Measurements from ENCODE around the gene EIF4G3. TPM values are rescaled to one million over a fixed set of nuclear protein-coding genes. Genes with fewer than 3 reads are reported as not detected.

EIF4G3 gene
- total RNA-seq, 1 experiment from 2014 or later = 72.0 TPM

- Histone ChIP-seq H2BK20ac (ENCODE audit: low read depth, low read length, poor library complexity, severe bottlenecking) (no peak overlapping the region), H3K23me2 (ENCODE audit: insufficient read length, low read depth, low read length, poor library complexity, severe bottlenecking) (no peaks in the 10 kb centered on the region), H3K9me3 (ENCODE audit: control insufficient read depth, low read depth, low read length) (no peaks in the 10 kb centered on the region), H3K79me1 (ENCODE audit: insufficient read depth, low read depth, low read length, poor library complexity, severe bottlenecking) (no peaks in the 10 kb centered on the region), H4K20me1 (ENCODE audit: control insufficient read depth, insufficient read depth, insufficient read length) (no peaks in the 10 kb centered on the region), H2BK5ac (ENCODE audit: insufficient read length, low read length) (no peak overlapping the region), H3K4me1 (ENCODE audit: insufficient read depth, low read length) (no peaks in the 10 kb centered on the region), H3K23ac (ENCODE audit: insufficient read length, low read depth, low read length) (no peak overlapping the region), H4K8ac (replicated peaks; ENCODE audit: insufficient read length, low read depth, low read length) (no peak overlapping the region), H2AFZ (ENCODE audit: low read length) (no peak overlapping the region), H2AK5ac (ENCODE audit: insufficient read length, low read length) (no peak overlapping the region), H2BK15ac (ENCODE audit: low read depth, low read length) (no peak overlapping the region), H3T11ph (ENCODE audit: low read length) (no peak overlapping the region), H3K79me2 (ENCODE audit: insufficient read depth, low read length) (no peaks in the 10 kb centered on the region), H4K5ac (ENCODE audit: insufficient read length, low read depth, low read length) (no peak overlapping the region), H3K4me2 (ENCODE audit: insufficient read depth, insufficient read length, low read length) (no peak overlapping the region), H2BK12ac (ENCODE audit: insufficient read length, low read depth, low read length) (no peak overlapping the region), H3K14ac (ENCODE audit: insufficient read depth, low read length) (no peak overlapping the region), H3K27ac (ENCODE audit: insufficient read length, low read depth, low read length) (no peak overlapping the region), H4K91ac (ENCODE audit: insufficient read length, low read depth, low read length) (no peak overlapping the region), H3K9ac (ENCODE audit: extremely low read depth, insufficient read length, low read length) (no peak overlapping the region), H2BK120ac (ENCODE audit: low read depth, low read length, poor library complexity, severe bottlenecking) (no peak overlapping the region), H3K27me3 (ENCODE audit: insufficient read depth, low read length) (no peaks in the 10 kb centered on the region), H3K4ac (ENCODE audit: low read depth, low read length) (no peak overlapping the region), H3K56ac (ENCODE audit: insufficient read length, low read depth, low read length) (no peak overlapping the region), H3K18ac (ENCODE audit: insufficient read length, low read depth, low read length) (no peak overlapping the region)
- Mint-ChIP-seq H3K9me3 (no peaks in the 10 kb centered on the region), H3K4me1 (no peaks in the 10 kb centered on the region), H3K27me3 (ENCODE audit: low read depth) (no peaks in the 10 kb centered on the region), H3K27ac (no peak overlapping the region), H3K36me3 (ENCODE audit: insufficient read depth in 1 of 3, low read depth in 3 of 3) (peaks cover 45 to 76% (median 73%) of the 10 kb centered on the region in 3 experiments), H3K4me3 (no peak overlapping the region)
- DNase-seq = no peak
- TF ChIP-seq CTCF (conservative IDR thresholded peaks at IDR 0.05) = no peak
- WGBS (ENCODE audit: extremely low coverage, insufficient read length, low lambda C conversion rate) = no CpG with 5 or more reads among the region's 4 CpGs
Measured at GRCh38 chr1:20847611-20848080, 329.1 kb downstream of the EIF4G3 start.
